ENCODE measurements around the gene RAPGEF1. TPM values are rescaled to one million over a fixed set of nuclear protein-coding genes. Genes with fewer than 3 reads are reported as not detected.

Gene RAPGEF1
- total RNA-seq, 2 donors from 2014 or later: 28.6 to 63.8 TPM

- no peaks in the 10 kb centered on the region for H3K4me1 ChIP-seq (replicated peaks)
- no peaks in the 10 kb centered on the region for H3K27me3 ChIP-seq (replicated peaks; ENCODE audit: insufficient read depth)
- intact Hi-C loops (cut with DNase I): no loop called here
- DNase-seq (ENCODE audit: low spot score): no peak
- H3K4me3 ChIP-seq: no peak overlapping the region
- no peaks in the 10 kb centered on the region for H3K9me3 ChIP-seq
- H3K27ac ChIP-seq: no peak overlapping the region
- TF ChIP-seq POLR2AphosphoS5 (IDR thresholded peaks at IDR 0.05): no peak
- no peak for TF ChIP-seq CTCF (IDR thresholded peaks at IDR 0.05)
- no peak for TF ChIP-seq POLR2A (IDR thresholded peaks at IDR 0.05)
- H3K36me3 ChIP-seq: no peaks in the 10 kb centered on the region
- WGBS: 97% methylated on average over 6 of the region's 6 CpGs
Measured at GRCh38 chr9:131701789-131702337, 38.0 kb downstream of the RAPGEF1 start.

GRCh38 chr9:131701436-131701781 lies 38.5 kb downstream of the RAPGEF1 start:
- Histone ChIP-seq H3K9me3 (no peaks in the 10 kb centered on the region), H3K4me1 (replicated peaks) (no peaks in the 10 kb centered on the region), H3K27ac (no peak overlapping the region), H3K36me3 (no peaks in the 10 kb centered on the region), H3K27me3 (replicated peaks; ENCODE audit: insufficient read depth) (no peaks in the 10 kb centered on the region), H3K4me3 (no peak overlapping the region)
- no peak for TF ChIP-seq POLR2AphosphoS5 (IDR thresholded peaks at IDR 0.05)
- no peak for TF ChIP-seq CTCF (IDR thresholded peaks at IDR 0.05)
- no peak for TF ChIP-seq POLR2A (IDR thresholded peaks at IDR 0.05)
- no peak for DNase-seq (ENCODE audit: low spot score)
- WGBS: 95% methylated on average over 1 of the region's 1 CpG
- intact Hi-C loops (cut with DNase I): no loop called here

- H3K27me3 ChIP-seq (replicated peaks; ENCODE audit: insufficient read depth): no peaks in the 10 kb centered on the region
- H3K4me3 ChIP-seq: no peak overlapping the region
- no peak for DNase-seq (ENCODE audit: low spot score)
- no peaks in the 10 kb centered on the region for H3K4me1 ChIP-seq (replicated peaks)
- intact Hi-C loops (cut with DNase I): no loop called here
- no peak for TF ChIP-seq CTCF (IDR thresholded peaks at IDR 0.05)
- no peak for TF ChIP-seq POLR2A (IDR thresholded peaks at IDR 0.05)
- TF ChIP-seq POLR2AphosphoS5 (IDR thresholded peaks at IDR 0.05): no peak
- WGBS: 88% methylated on average over 11 of the region's 11 CpGs
- no peak overlapping the region for H3K27ac ChIP-seq
- H3K9me3 ChIP-seq: no peaks in the 10 kb centered on the region
- H3K36me3 ChIP-seq: no peaks in the 10 kb centered on the region
Measured at GRCh38 chr9:131700765-131701435, 39.0 kb downstream of the RAPGEF1 start.

GRCh38 chr9:131700076-131700475 lies 39.8 kb downstream of the RAPGEF1 start:
- Histone ChIP-seq H3K36me3 (no peaks in the 10 kb centered on the region), H3K27ac (no peak overlapping the region), H3K4me1 (replicated peaks) (no peaks in the 10 kb centered on the region), H3K9me3 (no peaks in the 10 kb centered on the region), H3K4me3 (no peak overlapping the region), H3K27me3 (replicated peaks; ENCODE audit: insufficient read depth) (no peaks in the 10 kb centered on the region)
- TF ChIP-seq POLR2A (IDR thresholded peaks at IDR 0.05): no peak
- no peak for TF ChIP-seq CTCF (IDR thresholded peaks at IDR 0.05)
- TF ChIP-seq POLR2AphosphoS5 (IDR thresholded peaks at IDR 0.05): no peak
- no peak for DNase-seq (ENCODE audit: low spot score)
- intact Hi-C loops (cut with DNase I): no loop called here
- 95% methylated on average over 7 of the region's 7 CpGs for WGBS

- intact Hi-C loops (cut with DNase I): no loop called here
- no peak for TF ChIP-seq POLR2AphosphoS5 (IDR thresholded peaks at IDR 0.05)
- TF ChIP-seq CTCF (IDR thresholded peaks at IDR 0.05): no peak
- TF ChIP-seq POLR2A (IDR thresholded peaks at IDR 0.05): no peak
- no peaks in the 10 kb centered on the region for H3K36me3 ChIP-seq
- DNase-seq (ENCODE audit: low spot score): no peak
- no peak overlapping the region for H3K27ac ChIP-seq
- no peaks in the 10 kb centered on the region for H3K4me1 ChIP-seq (replicated peaks)
- H3K4me3 ChIP-seq: no peak overlapping the region
- no peaks in the 10 kb centered on the region for H3K9me3 ChIP-seq
- H3K27me3 ChIP-seq (replicated peaks; ENCODE audit: insufficient read depth): no peaks in the 10 kb centered on the region
- WGBS: 78% methylated on average over 4 of the region's 4 CpGs
Measured at GRCh38 chr9:131698618-131698985, 41.3 kb downstream of the RAPGEF1 start.
